SW480 (cell line): ENCODE results near the gene PDCD11.
"Not testable (repeated sequence)": the region's sequence is repeated elsewhere in the genome, so short reads cannot be mapped to it uniquely, and the experiment has no call there.

Experiments used
- DNase-seq: peaks from one replicate; pipeline ENCODE4 v3.0.0-alpha.2; 2016; ENCODE audit warnings: low spot score

Gene PDCD11

GRCh38 chr10:103476046-103476768 lies 79.8 kb downstream of the PDCD11 start:
- DNase-seq: peak; percentile 23

GRCh38 chr10:103478671-103479070 lies 82.2 kb downstream of the PDCD11 start:
- DNase-seq: peak; percentile 82

- DNase-seq: peak; percentile 90
These were observed 82.7 kb downstream of the PDCD11 start, which contains the start of gene CALHM3 for GRCh38 chr10:103479135-103479534. CALHM3 (minus strand) TSS chr10:103479240; CDS start chr10:103479032, 208 bp downstream.

GRCh38 chr10:103480521-103480920 lies 84.1 kb downstream of the PDCD11 start:
- DNase-seq: no peak

GRCh38 chr10:103481974-103482531 lies 85.6 kb downstream of the PDCD11 start:
- DNase-seq: peak; percentile 73

- not testable (repeated sequence) for DNase-seq
These were observed 90.4 kb downstream of the PDCD11 start for GRCh38 chr10:103486635-103487409.

GRCh38 chr10:103487410-103487708 lies 90.9 kb downstream of the PDCD11 start:
- no peak for DNase-seq

- DNase-seq: no peak
These were observed 94.5 kb downstream of the PDCD11 start for GRCh38 chr10:103490986-103491314.

GRCh38 chr10:103491729-103492364 lies 95.4 kb downstream of the PDCD11 start:
- DNase-seq: peak; percentile 95

GRCh38 chr10:103492655-103493261 lies 96.3 kb downstream of the PDCD11 start:
- no peak for DNase-seq

- DNase-seq: peak; percentile 12
These were observed 97.0 kb downstream of the PDCD11 start, which contains the start of gene NEURL1 for GRCh38 chr10:103493362-103493915. NEURL1 (plus strand) TSS chr10:103493705; CDS start chr10:103494388, 683 bp downstream.

- no peak for DNase-seq
These were observed 97.8 kb downstream of the PDCD11 start for GRCh38 chr10:103493916-103494877.

GRCh38 chr10:103495321-103495720 lies 98.9 kb downstream of the PDCD11 start:
- no peak for DNase-seq
